CD14-positive monocyte (primary cell): ENCODE results near the gene HPGDS. TPM values are rescaled to one million over a fixed set of nuclear protein-coding genes. Genes with fewer than 3 reads are reported as not detected.

Experiments used
- DNase-seq, 3 donors: peaks; one replicate each; pipeline ENCODE4 v3.0.0-alpha.2; 2011 to 2022
- H2AFZ ChIP-seq: 2 replicates; pipeline ENCODE4 v1.6.0; 2012; ENCODE audit warnings: mild to moderate bottlenecking, low read depth, low read length, inconsistent platforms; ENCODE audit not compliant: insufficient read depth, poor library complexity, severe bottlenecking
- H3K27ac ChIP-seq, 2 donors: 1 replicate in 1 of 2; 2 replicates in 1 of 2; pipeline ENCODE4 v1.5.1; 2012 to 2013; ENCODE audit warnings: low read length in 2 of 2, control low read depth in 1 of 2, inconsistent platforms in 1 of 2, low read depth in 1 of 2, mild to moderate bottlenecking in 1 of 2
- H3K27me3 ChIP-seq, 2 donors: one replicate each; pipeline versions ENCODE4 v1.6.0 to v1.6.1; 2011 to 2013; ENCODE audit warnings: low read length in 2 of 2; ENCODE audit not compliant: control insufficient read depth in 2 of 2, insufficient read depth in 2 of 2
- H3K36me3 ChIP-seq, 2 donors: replicated peaks in 1 of 2; 1 replicate in 1 of 2; 2 replicates in 1 of 2; pipeline versions ENCODE4 v1.5.1 to v1.6.1; 2012 to 2013; ENCODE audit warnings: low read length in 2 of 2, control low read depth in 1 of 2, inconsistent platforms in 1 of 2, mild to moderate bottlenecking in 1 of 2; ENCODE audit not compliant: insufficient read depth in 2 of 2, control insufficient read depth in 1 of 2
- H3K4me1 ChIP-seq, 2 donors: 1 replicate in 1 of 2; 2 replicates in 1 of 2; pipeline versions ENCODE4 v1.5.1 to v1.6.1; 2012 to 2013; ENCODE audit warnings: low read length in 2 of 2, control low read depth in 1 of 2, inconsistent platforms in 1 of 2, mild to moderate bottlenecking in 1 of 2, moderate library complexity in 1 of 2; ENCODE audit not compliant: insufficient read depth in 2 of 2, control insufficient read depth in 1 of 2
- H3K4me2 ChIP-seq: replicated peaks from 2 replicates; pipeline ENCODE3; 2012; ENCODE audit warnings: low read length, moderate library complexity, mild to moderate bottlenecking; ENCODE audit not compliant: poor library complexity, severe bottlenecking; ENCODE audit errors: extremely low read depth
- H3K4me3 ChIP-seq, 3 experiments: fragments of 200-600 bp in 1 of 3; sonication (generic) in 1 of 3; replicated peaks in 1 of 3; 1 replicate in 2 of 3; 2 replicates in 1 of 3; pipeline ENCODE4 v1.5.1; 2011 to 2013; ENCODE audit warnings: low read length in 3 of 3, mild to moderate bottlenecking in 3 of 3, control low read depth in 2 of 3, low read depth in 2 of 3, inconsistent platforms in 1 of 3, moderate library complexity in 1 of 3
- H3K79me2 ChIP-seq: 2 replicates; pipeline ENCODE4 v1.6.0; 2012; ENCODE audit warnings: mild to moderate bottlenecking, control low read depth, inconsistent platforms, low read length, moderate library complexity; ENCODE audit not compliant: insufficient read depth
- H3K9ac ChIP-seq: 2 replicates; pipeline ENCODE4 v1.6.0; 2017; ENCODE audit warnings: low read length, mild to moderate bottlenecking; ENCODE audit not compliant: insufficient read depth, poor library complexity, severe bottlenecking
- H3K9me3 ChIP-seq, 2 donors: replicated peaks in 1 of 2; 1 replicate in 1 of 2; 2 replicates in 1 of 2; pipeline versions ENCODE4 v1.5.1 to v1.6.1; 2012 to 2013; ENCODE audit warnings: low read length in 2 of 2, control low read depth in 1 of 2; ENCODE audit not compliant: control insufficient read depth in 1 of 2, insufficient read depth in 1 of 2
- H4K20me1 ChIP-seq: 2 replicates; pipeline ENCODE4 v1.6.0; 2012; ENCODE audit warnings: mild to moderate bottlenecking, low read length, control low read depth, moderate library complexity; ENCODE audit not compliant: insufficient read depth
- H3K27ac Mint-ChIP-seq, 7 donors: one replicate each; pipeline ENCODE4 v1.8.0; 2020; ENCODE audit warnings: mild to moderate bottlenecking in 7 of 7, mixed read lengths in 7 of 7, moderate library complexity in 6 of 7, inconsistent platforms in 2 of 7
- H3K27me3 Mint-ChIP-seq, 3 donors: one replicate each; pipeline ENCODE4 v1.8.0; 2021 to 2022; ENCODE audit warnings: low read depth in 3 of 3, mild to moderate bottlenecking in 3 of 3, mixed read lengths in 3 of 3, moderate library complexity in 3 of 3, inconsistent platforms in 1 of 3
- H3K36me3 Mint-ChIP-seq, 2 donors: one replicate each; pipeline ENCODE4 v1.8.0; 2020; ENCODE audit warnings: mixed read lengths in 2 of 2, inconsistent platforms in 1 of 2, mild to moderate bottlenecking in 1 of 2
- H3K4me1 Mint-ChIP-seq: one replicate; pipeline ENCODE4 v1.8.0; 2020; ENCODE audit warnings: mild to moderate bottlenecking, mixed read lengths
- H3K4me3 Mint-ChIP-seq, 2 donors: one replicate each; pipeline ENCODE4 v1.8.0; 2020; ENCODE audit warnings: mild to moderate bottlenecking in 2 of 2, mixed read lengths in 2 of 2, moderate library complexity in 1 of 2
- H3K9me3 Mint-ChIP-seq, 7 donors: one replicate each; pipeline ENCODE4 v1.8.0; 2020 to 2022; ENCODE audit warnings: mixed read lengths in 7 of 7, mild to moderate bottlenecking in 6 of 7, moderate library complexity in 6 of 7, inconsistent platforms in 2 of 7
- WGBS: methylation state at CpG from one replicate; pipeline ENCODE4 v1.1.5; 2013; ENCODE audit warnings: missing lambda C conversion rate; ENCODE audit not compliant: insufficient coverage; 5-methylcytosine and 5-hydroxymethylcytosine counted together
- intact Hi-C, 2 donors: fragments of 100-400 bp; cut with micrococcal nuclease; formaldehyde crosslinking; loops; one replicate each; pipeline versions ENCODE4 v1.15.0 to v1.15.1; 2023
- polyA plus RNA-seq, 3 donors: library from polyadenylated mRNA; depleted of rRNA in 1 of 3; unstranded in 2 of 3; stranded (reverse) in 1 of 3; fragments of 300-500 nt in 2 of 3; fragments of >200 nt in 1 of 3; fragmentation: Illumina TruSeq in 2 of 3; gene quantifications; 1 replicate in 2 of 3; 2 replicates in 1 of 3; pipeline ENCODE4 v1.2.3, GENCODE V29; 2012 to 2021
- TF ChIP-seq, protein P1 (sequence below): fragments of 200-600 bp; IDR thresholded peaks from one replicate; pipeline ENCODE4 v1.8.0; 2022; ENCODE audit warnings: antibody characterized with exemption, mild to moderate bottlenecking

HPGDS gene
- polyA plus RNA-seq, 3 donors, result 0.05 to 0.30 TPM; not detected in 1

DNA sequence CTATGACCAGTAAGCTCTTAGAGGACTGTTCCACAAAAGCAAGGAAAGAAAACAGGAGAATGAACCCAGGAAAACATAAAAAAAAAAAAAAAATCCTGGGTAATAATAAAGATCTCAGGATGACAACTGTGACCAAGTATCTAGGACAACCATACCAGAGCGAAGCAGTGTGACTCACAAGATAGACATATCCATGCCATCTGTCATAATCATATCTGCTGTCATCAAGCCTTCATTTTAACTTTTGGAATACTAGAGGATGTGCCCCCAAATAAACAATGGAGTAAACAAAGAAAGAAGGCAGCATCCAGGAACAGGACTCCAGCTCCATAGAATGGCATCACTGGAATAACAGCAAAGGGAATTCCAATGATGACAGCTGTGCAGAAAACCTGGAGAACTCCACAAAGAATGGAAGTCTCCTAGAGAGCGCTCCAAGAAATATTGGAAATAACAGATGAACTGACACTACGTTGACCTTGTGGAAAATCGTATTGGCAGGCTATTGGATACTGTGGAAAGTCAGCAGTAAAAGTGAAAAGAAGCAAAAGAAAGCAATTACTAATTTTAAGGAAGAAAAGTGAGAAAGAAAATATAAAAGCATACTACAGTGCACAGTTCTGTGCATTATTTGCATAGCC is 35.3 kb downstream of the HPGDS start:
- no peaks in the 10 kb centered on the region for H3K79me2 ChIP-seq
- intact Hi-C loops, result no loop called here
- H4K20me1 ChIP-seq, result no peaks in the 10 kb centered on the region
- no peak overlapping the region for H3K9ac ChIP-seq
- no peaks in the 10 kb centered on the region for H3K4me1 Mint-ChIP-seq
- H3K27me3 ChIP-seq, result no peaks in the 10 kb centered on the region
- peaks cover 0 to 1% (median 0%) of the 10 kb centered on the region in 3 donors for H3K27me3 Mint-ChIP-seq
- H3K4me2 ChIP-seq, result no peak overlapping the region
- TF ChIP-seq, protein P1, sequence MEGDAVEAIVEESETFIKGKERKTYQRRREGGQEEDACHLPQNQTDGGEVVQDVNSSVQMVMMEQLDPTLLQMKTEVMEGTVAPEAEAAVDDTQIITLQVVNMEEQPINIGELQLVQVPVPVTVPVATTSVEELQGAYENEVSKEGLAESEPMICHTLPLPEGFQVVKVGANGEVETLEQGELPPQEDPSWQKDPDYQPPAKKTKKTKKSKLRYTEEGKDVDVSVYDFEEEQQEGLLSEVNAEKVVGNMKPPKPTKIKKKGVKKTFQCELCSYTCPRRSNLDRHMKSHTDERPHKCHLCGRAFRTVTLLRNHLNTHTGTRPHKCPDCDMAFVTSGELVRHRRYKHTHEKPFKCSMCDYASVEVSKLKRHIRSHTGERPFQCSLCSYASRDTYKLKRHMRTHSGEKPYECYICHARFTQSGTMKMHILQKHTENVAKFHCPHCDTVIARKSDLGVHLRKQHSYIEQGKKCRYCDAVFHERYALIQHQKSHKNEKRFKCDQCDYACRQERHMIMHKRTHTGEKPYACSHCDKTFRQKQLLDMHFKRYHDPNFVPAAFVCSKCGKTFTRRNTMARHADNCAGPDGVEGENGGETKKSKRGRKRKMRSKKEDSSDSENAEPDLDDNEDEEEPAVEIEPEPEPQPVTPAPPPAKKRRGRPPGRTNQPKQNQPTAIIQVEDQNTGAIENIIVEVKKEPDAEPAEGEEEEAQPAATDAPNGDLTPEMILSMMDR, result no peak
- no peak for DNase-seq
- no peak overlapping the region for H3K4me3 Mint-ChIP-seq
- no peaks in the 10 kb centered on the region for H3K36me3 ChIP-seq
- no peaks in the 10 kb centered on the region for H3K9me3 ChIP-seq
- no peak overlapping the region for H3K27ac Mint-ChIP-seq
- no peak overlapping the region for H2AFZ ChIP-seq
- no peak overlapping the region for H3K27ac ChIP-seq
- H3K4me3 ChIP-seq, result no peak overlapping the region
- no peaks in the 10 kb centered on the region for H3K4me1 ChIP-seq
- WGBS, result 90% methylated on average over 2 of the region's 4 CpGs
- no peaks in the 10 kb centered on the region for H3K36me3 Mint-ChIP-seq
- H3K9me3 Mint-ChIP-seq, result peaks cover 0 to 10% (median 3%) of the 10 kb centered on the region in 7 donors

- no peak overlapping the region for H3K4me3 Mint-ChIP-seq
- WGBS, result 80% methylated on average over 1 of the region's 3 CpGs
- peaks cover 0 to 1% (median 0%) of the 10 kb centered on the region in 3 donors for H3K27me3 Mint-ChIP-seq
- H3K27ac Mint-ChIP-seq, result peak overlapping the region in 1 of 7 donors; percentile 21
- H3K9me3 Mint-ChIP-seq, result peaks cover 0 to 6% (median 0%) of the 10 kb centered on the region in 7 donors
- H3K36me3 ChIP-seq, result no peaks in the 10 kb centered on the region
- H3K4me1 ChIP-seq, result no peaks in the 10 kb centered on the region
- H3K27me3 ChIP-seq, result no peaks in the 10 kb centered on the region
- TF ChIP-seq, protein P1, result no peak
- H3K36me3 Mint-ChIP-seq, result no peaks in the 10 kb centered on the region
- H4K20me1 ChIP-seq, result no peaks in the 10 kb centered on the region
- H3K4me1 Mint-ChIP-seq, result no peaks in the 10 kb centered on the region
- H3K4me3 ChIP-seq, result no peak overlapping the region
- H3K79me2 ChIP-seq, result no peaks in the 10 kb centered on the region
- H2AFZ ChIP-seq, result no peak overlapping the region
- no peaks in the 10 kb centered on the region for H3K9me3 ChIP-seq
- no peak overlapping the region for H3K27ac ChIP-seq
- intact Hi-C loops, result no loop called here
- DNase-seq, result no peak
- no peak overlapping the region for H3K9ac ChIP-seq
- H3K4me2 ChIP-seq, result no peak overlapping the region
Observed at GRCh38 chr4:94306713-94307112, 35.9 kb downstream of the HPGDS start.
